Hepatocyte (in vitro differentiated cells): ENCODE results near the gene EEPD1.

Experiments
- EZH2 ChIP-seq: fragments of 200-600 bp; sonication (generic); IDR thresholded peaks from 2 replicates; pipeline ENCODE4 v1.6.1; 2016; ENCODE audit warnings: antibody characterized with exemption, mild to moderate bottlenecking, borderline replicate concordance
- EZH2phosphoT487 ChIP-seq: fragments of 200-600 bp; sonication (generic); IDR thresholded peaks from one replicate; pipeline ENCODE4 v1.6.1; 2018; ENCODE audit warnings: antibody characterized with exemption, mild to moderate bottlenecking, low read depth, moderate library complexity; ENCODE audit not compliant: unreplicated experiment, severe bottlenecking
- TF ChIP-seq, protein P1 (sequence below): fragments of 200-600 bp; sonication (generic); IDR thresholded peaks from 2 replicates; pipeline ENCODE4 v1.5.1; 2016; ENCODE audit warnings: antibody characterized with exemption, mild to moderate bottlenecking; ENCODE audit not compliant: poor library complexity

- TF ChIP-seq, protein P1, sequence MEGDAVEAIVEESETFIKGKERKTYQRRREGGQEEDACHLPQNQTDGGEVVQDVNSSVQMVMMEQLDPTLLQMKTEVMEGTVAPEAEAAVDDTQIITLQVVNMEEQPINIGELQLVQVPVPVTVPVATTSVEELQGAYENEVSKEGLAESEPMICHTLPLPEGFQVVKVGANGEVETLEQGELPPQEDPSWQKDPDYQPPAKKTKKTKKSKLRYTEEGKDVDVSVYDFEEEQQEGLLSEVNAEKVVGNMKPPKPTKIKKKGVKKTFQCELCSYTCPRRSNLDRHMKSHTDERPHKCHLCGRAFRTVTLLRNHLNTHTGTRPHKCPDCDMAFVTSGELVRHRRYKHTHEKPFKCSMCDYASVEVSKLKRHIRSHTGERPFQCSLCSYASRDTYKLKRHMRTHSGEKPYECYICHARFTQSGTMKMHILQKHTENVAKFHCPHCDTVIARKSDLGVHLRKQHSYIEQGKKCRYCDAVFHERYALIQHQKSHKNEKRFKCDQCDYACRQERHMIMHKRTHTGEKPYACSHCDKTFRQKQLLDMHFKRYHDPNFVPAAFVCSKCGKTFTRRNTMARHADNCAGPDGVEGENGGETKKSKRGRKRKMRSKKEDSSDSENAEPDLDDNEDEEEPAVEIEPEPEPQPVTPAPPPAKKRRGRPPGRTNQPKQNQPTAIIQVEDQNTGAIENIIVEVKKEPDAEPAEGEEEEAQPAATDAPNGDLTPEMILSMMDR = no peak
- no peak for TF ChIP-seq EZH2phosphoT487
- TF ChIP-seq EZH2 = no peak
Measured at GRCh38 chr7:36306722-36307121, 153.7 kb downstream of the EEPD1 start.
